ENCODE measurements around the gene XPOT.
"Not testable (repeated sequence)": the region's sequence is repeated elsewhere in the genome, so short reads cannot be mapped to it uniquely, and the experiment has no call there.

Gene XPOT

DNA sequence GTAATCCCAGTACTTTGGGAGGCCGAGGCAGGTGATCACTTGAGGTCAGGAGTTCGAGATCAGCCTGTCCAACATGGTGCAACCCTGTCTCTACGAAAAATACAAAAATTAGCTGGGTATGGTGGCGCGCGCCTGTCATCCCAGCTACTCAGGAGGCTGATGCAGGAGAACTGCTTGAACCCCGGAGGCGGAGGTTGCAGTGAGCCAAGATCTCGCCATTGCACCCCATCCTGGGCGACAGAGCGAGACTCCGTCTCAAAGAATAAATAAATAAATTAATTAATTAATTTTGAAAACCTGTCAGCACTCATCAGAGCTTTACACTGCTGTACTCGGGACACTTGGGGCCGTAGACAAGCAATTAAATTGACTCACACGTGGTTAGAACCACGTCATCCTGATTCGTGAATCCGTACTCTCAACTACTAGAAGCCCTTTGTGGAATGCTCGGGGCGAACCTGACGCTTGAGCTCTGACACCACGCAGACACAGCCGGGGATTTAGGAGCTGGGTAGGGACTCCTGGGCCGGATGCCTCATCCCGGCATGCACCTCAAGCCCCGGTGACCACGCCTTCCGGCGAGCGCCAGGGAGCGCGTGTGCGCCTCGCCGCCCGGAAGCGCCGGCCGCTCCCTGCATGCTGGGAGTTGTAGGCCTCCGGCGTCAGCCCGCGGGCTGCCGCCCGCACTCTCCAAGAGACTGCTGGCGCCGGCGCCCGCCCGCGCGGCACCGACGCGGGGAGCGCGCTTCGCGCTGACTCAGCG lies at the start of gene XPOT:
Gene XPOT, plus strand, starts transcription at position 686 of the 763 bp plus-strand sequence. CDS start 5,644 bp downstream, outside the sequence.
- peak; percentile 65 to 96 for DNase-seq

- DNase-seq, result not testable (repeated sequence)
These were observed 48.0 kb upstream of the XPOT start for GRCh38 chr12:64356209-64356608.

- not testable (repeated sequence) for DNase-seq
These were observed 43.0 kb upstream of the XPOT start for GRCh38 chr12:64361173-64361572.

DNA sequence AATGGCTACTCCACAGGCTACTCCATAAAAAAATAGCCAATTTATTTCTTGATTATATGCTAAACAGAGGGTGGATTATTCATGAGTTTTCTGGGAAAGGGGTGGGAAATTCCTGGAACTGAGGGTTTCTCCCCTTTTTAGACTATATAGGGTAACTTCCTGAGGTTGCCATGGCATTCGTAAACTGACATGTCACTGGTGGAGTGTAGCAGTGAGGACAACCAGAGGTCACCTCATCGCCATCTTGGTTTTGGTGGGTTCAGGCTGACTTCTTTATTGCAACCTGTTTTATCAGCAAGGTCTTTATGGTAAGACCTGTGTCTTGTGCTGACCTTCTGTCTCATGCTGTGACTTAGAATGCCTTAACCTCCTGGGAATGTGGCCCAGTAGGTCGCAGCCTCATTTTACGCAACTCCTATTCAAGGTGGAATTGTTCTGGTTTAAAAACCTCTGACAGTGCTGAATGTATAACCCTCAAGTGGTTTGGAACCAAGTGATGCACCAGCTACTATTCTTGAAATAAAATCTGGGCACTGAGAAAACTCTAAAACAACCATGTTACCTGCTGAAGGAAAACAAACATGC lies 41.4 kb upstream of the XPOT start:
- no peak for DNase-seq

- DNase-seq, result no peak
These were observed 20.5 kb upstream of the XPOT start for GRCh38 chr12:64383675-64384074.

DNA sequence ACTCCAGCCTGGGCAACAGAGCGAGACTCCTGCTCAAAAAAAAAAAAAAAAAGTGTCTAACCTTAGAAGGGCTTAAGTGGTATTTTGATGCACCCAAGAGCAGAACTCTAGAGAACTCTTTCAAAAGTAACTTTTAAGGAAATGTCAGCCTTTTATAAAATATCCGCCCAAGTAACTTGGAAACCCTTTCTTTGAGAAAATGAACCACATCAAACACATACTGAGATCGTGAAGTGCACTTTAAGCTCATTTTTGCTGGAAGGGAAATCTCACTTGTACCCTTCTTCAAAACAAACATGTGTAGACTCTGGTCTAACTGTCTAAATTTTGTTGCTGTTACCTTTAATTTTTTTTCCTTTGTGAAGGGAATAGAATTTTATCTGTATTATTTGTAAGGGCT lies 19.2 kb upstream of the XPOT start:
- no peak for DNase-seq

GRCh38 chr12:64385468-64385867 lies 18.7 kb upstream of the XPOT start:
- DNase-seq, result no peak

- no peak for DNase-seq
These were observed 16.9 kb upstream of the XPOT start for GRCh38 chr12:64387197-64387816.

GRCh38 chr12:64389154-64389553 lies 15.0 kb upstream of the XPOT start:
- peak; percentile 94 to 95 for DNase-seq

DNA sequence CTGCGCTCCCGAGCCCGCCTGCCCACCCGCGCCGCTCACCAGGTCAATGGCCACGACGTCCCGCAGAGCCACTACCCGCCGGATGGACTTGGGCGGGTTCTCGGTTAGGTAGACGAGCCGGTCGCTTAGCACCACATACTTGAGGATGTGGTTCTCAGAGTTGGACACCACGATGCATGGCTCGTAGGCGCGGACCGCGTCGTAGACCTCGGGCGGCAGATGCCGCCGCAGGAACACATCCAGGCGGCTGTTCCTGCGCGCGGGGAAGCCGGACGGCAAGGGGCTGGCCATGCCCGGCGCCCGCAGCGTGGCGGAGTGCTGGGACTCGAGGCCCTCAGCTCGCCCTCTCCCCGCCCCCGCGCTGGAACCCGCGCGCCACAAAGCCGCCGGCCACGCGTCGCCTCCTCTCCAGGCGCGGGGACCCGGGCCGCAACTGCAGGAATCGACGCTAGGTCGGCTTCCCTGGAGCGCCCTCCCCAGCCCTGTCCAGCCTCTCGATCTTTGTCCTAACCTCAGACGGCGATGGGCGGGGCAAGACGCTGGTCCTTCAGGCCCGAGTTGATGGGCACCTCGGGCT lies 13.8 kb upstream of the XPOT start, which contains the start of gene C12orf56:
Gene C12orf56, minus strand, starts transcription at position 484 of the 577 bp plus-strand sequence. Its CDS starts 193 bp downstream, at position 291.
- DNase-seq, result peak; percentile 57

DNA sequence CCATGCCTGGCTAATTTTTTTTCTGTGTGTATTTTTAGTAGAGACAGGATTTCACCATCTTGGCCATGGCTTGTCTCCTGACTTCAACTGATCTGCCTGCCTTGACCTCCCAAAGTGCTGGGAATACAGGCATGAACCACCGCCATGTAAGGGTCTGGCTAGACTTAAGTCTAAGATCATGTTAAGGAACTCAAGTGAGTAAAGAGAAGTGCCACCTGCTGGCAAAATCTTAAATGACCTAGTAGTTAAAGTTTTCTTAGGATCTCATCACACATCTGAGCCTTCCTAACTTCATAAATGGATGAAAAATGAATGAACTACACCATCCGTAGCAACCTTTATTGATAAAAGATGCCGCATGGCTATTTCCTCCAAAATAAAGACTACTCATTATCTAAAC lies 12.0 kb upstream of the XPOT start:
- DNase-seq, result no peak

GRCh38 chr12:64395739-64396138 lies 8.5 kb upstream of the XPOT start:
- DNase-seq, result no peak

DNA sequence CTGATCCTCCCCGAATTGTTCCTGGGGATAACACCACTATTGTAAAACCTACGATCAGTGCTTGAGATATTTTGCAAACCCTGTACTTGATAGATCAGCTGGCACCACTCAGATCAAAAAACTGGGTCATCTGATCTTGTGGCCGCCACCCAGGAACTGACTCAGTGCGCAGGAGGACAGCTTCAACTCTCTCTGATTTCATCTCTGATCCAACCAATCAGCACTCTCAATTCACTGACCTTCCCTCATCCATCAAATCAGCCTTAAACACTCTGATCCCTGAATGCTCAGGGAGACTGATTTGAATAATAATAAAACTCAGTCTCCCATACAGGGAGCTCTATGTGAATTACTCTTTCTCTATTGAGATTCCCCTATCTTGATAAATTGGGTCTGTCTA lies 4.2 kb upstream of the XPOT start:
- DNase-seq, result no peak

DNA sequence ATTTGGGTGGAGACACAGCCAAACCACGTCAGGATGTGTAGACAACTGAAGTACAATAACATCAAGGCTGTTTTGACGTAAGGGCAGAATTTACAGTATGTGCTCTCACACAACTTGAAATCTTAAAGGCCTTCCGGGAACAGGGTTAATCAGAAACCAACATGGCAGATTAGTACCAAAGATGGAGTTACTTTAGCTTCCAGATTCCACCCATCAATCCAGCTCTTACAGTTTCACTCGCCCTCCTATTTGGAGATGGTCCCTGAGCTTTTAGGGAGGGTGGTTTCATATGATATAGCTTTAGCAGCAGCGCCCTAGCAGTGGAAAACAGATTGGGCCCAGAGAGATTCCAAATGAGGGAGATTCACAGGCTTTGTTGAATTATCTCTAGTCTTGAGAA lies 2.0 kb upstream of the XPOT start:
- no peak for DNase-seq

GRCh38 chr12:64404470-64405256 lies 471 bp downstream of the XPOT start:
- peak in 1 of 2 experiments; percentile 39 for DNase-seq

- DNase-seq, result no peak
These were observed 3.4 kb downstream of the XPOT start for GRCh38 chr12:64407342-64408223.

DNA sequence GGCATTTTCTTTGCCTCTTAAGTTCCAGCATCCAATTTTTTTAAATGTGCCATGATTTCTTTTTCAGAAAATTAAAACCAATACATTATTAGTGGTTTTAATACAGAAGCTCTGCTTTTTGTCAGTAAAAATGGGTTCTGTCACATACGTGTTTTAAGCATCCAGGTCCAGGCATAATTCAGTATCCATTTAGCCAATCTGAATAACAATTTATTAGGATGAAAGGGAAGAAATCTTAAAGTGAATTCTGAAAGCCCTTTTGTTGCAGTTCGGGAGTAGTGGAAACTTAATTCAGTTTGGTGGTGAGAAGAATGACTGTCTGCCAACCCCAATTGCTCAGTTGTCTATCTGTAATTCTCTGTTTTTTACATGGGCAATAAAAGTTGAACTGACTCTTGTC lies 7.2 kb downstream of the XPOT start:
- DNase-seq, result no peak

- DNase-seq, result no peak
These were observed 8.3 kb downstream of the XPOT start for GRCh38 chr12:64412459-64412858.

DNA sequence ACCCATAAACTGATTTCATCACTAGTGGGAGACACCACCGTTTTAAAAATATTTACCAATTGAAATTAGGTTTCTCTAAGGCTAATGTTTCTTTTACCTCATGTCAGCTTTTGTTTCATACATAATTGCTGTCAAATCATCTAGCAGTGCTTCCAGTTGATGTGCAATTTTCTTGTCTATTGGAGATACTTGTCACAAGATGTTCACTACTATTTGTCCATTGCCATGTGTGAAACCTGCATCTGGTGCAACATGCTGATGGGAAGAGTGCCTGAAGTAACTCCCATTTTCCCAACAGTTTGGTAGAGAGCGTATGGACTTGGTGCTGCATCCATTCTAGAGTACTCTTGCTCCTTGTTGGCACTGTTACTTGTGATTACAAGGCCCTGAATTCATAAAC lies 9.7 kb downstream of the XPOT start:
- no peak for DNase-seq

GRCh38 chr12:64418209-64418608 lies 14.0 kb downstream of the XPOT start:
- DNase-seq, result no peak

GRCh38 chr12:64419696-64420095 lies 15.5 kb downstream of the XPOT start:
- DNase-seq, result no peak

DNA sequence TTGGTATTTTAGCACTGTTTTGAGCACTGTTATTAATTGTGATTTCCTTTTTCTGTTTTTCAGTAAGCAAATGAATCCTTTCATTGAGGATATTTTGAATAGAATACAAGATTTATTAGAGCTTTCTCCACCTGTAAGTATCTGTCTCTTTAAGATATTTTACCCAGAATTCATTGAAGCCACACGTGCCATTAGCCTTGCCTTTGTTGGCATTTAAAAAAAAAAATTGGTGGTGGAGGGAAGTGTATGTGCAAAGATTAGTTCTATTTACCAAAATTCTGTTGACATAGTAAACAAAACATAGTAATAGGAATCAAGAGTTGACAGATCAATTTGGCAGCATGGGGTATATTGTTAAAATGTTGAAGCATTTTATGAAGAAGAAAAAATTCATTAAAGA lies 23.8 kb downstream of the XPOT start:
- no peak for DNase-seq
